ENCODE measurements around the gene TMCO4.

The TMCO4 gene

DNA sequence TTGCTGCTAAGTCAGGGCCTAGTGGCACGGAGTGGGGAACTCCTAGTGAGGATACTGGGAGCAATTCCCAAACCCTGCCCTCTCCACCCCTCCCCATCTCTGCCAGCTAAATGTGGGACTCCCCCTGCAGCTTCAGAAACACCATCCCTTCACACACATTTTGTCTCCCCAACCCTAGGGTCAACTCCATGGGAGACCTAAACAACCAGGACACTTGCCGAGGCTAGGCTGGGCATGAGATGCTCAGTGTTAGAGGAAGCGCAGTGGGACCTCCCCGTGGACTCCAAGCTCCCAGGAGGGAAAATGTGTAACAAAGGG, 13.9 kb upstream of the TMCO4 start (continued):
- TF ChIP-seq, protein P1, sequence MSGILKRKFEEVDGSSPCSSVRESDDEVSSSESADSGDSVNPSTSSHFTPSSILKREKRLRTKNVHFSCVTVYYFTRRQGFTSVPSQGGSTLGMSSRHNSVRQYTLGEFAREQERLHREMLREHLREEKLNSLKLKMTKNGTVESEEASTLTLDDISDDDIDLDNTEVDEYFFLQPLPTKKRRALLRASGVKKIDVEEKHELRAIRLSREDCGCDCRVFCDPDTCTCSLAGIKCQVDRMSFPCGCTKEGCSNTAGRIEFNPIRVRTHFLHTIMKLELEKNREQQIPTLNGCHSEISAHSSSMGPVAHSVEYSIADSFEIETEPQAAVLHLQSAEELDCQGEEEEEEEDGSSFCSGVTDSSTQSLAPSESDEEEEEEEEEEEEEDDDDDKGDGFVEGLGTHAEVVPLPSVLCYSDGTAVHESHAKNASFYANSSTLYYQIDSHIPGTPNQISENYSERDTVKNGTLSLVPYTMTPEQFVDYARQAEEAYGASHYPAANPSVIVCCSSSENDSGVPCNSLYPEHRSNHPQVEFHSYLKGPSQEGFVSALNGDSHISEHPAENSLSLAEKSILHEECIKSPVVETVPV (CRISPR knock-in tag; IDR thresholded peaks at IDR 0.05) = no peak
- no peak for TF ChIP-seq RARB (CRISPR knock-in tag; IDR thresholded peaks at IDR 0.05)
- TF ChIP-seq ESRRG (CRISPR knock-in tag; IDR thresholded peaks at IDR 0.05) = no peak
- TF ChIP-seq, protein P2, sequence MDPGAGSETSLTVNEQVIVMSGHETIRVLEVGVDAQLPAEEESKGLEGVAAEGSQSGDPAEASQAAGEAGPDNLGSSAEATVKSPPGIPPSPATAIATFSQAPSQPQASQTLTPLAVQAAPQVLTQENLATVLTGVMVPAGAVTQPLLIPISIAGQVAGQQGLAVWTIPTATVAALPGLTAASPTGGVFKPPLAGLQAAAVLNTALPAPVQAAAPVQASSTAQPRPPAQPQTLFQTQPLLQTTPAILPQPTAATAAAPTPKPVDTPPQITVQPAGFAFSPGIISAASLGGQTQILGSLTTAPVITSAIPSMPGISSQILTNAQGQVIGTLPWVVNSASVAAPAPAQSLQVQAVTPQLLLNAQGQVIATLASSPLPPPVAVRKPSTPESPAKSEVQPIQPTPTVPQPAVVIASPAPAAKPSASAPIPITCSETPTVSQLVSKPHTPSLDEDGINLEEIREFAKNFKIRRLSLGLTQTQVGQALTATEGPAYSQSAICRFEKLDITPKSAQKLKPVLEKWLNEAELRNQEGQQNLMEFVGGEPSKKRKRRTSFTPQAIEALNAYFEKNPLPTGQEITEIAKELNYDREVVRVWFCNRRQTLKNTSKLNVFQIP (CRISPR knock-in tag; IDR thresholded peaks at IDR 0.05; ENCODE audit: borderline replicate concordance, low read depth) = no peak

DNA sequence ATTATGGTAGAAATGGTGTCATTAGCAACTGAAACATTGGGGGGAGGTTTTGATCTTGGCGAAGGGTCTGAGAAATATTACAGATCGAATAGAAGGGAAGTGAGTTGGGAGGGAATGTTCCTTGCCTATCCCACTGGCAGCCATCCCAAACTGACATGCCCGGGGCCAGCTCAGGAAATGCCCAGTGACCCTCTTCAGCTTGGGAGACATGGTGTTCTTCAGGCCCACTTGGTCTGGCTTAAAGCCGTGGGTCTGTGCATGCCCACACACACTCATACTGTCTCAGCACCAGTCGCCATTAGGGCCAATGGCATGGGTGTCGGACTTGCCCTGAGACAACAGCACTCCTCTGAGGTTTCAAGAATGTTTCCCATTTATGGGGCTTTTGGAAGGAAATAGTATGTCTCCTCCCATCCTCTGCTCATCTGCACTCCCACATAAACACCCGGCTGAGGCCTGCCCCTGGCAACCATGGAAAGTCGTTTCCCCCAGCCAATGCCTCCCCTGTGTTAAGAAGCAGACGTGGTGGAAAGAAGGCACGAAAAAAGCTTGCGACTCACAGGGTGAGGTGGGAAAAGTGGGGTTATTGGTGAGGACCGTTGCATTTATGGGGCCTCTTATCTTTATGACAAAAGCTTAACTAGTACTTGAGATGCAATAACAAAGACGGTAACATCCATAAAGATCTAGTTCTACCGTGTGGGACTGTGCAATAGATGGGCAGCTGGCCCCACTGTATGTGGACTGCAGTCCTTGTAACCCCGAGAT, 13.3 kb upstream of the TMCO4 start:
- no peak for ATAC-seq
- TF ChIP-seq TCF4 (CRISPR knock-in tag; IDR thresholded peaks at IDR 0.05; ENCODE audit: borderline replicate concordance) (no peak), CSDC2 (CRISPR knock-in tag; IDR thresholded peaks at IDR 0.05) (no peak), TOX (CRISPR knock-in tag; IDR thresholded peaks at IDR 0.05; ENCODE audit: borderline replicate concordance) (no peak), RARB (CRISPR knock-in tag; IDR thresholded peaks at IDR 0.05) (no peak), OSR1 (CRISPR knock-in tag; IDR thresholded peaks at IDR 0.05) (no peak), ESRRG (CRISPR knock-in tag; IDR thresholded peaks at IDR 0.05) (no peak), ISL1 (CRISPR knock-in tag; IDR thresholded peaks at IDR 0.05) (no peak), ZNF8 (CRISPR knock-in tag; IDR thresholded peaks at IDR 0.05) (no peak)
- TF ChIP-seq, protein P2 (CRISPR knock-in tag; IDR thresholded peaks at IDR 0.05; ENCODE audit: borderline replicate concordance, low read depth) = no peak
- TF ChIP-seq, protein P1 (CRISPR knock-in tag; IDR thresholded peaks at IDR 0.05) = no peak

DNA sequence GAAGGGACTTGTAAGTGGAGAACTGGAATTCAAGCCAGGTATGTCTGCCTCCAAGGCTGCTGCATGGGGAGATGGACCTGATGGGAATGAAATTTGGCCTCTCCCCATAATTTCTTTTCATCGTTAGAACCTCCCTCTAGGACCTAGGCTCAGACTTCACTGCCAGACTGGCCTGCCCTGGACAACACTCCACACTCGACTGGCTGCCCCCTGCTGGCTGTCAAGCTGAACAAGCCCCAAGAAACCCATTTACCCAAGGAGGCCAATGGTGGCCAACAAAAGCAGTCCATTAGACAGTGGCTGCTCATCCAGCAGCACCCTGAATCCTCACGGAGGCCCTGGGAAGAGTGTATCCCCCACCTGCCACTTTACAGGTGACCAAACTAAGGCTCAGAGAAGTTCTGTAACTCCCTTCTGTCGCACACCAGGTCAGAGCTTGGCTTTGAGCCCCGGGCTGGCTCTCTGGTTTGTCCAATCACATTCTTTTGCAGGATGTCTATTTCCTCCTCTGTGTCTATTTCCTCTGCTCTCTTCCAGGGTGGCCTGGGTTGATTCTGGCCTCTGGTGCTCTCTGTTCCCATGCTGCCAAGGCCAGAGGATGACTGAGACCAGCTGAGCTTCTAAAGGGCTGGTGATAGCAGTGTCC, 11.6 kb upstream of the TMCO4 start:
- ATAC-seq = peak; percentile 96
- TF ChIP-seq PPARA (CRISPR knock-in tag; IDR thresholded peaks at IDR 0.05; ENCODE audit: borderline replicate concordance) (no peak), TCF4 (CRISPR knock-in tag; IDR thresholded peaks at IDR 0.05; ENCODE audit: borderline replicate concordance) (no peak), ZNF565 (CRISPR knock-in tag; conservative IDR thresholded peaks at IDR 0.05; ENCODE audit: low read depth) (no peak), ZFP30 (CRISPR knock-in tag; IDR thresholded peaks at IDR 0.05) (no peak), OSR1 (CRISPR knock-in tag; IDR thresholded peaks at IDR 0.05) (no peak), SNAI2 (CRISPR knock-in tag; IDR thresholded peaks at IDR 0.05) (no peak), BACH2 (CRISPR knock-in tag; IDR thresholded peaks at IDR 0.05; ENCODE audit: borderline replicate concordance) (no peak), ZC3H10 (CRISPR knock-in tag; IDR thresholded peaks at IDR 0.05) (no peak), ESRRG (CRISPR knock-in tag; IDR thresholded peaks at IDR 0.05) (no peak), ISL1 (CRISPR knock-in tag; IDR thresholded peaks at IDR 0.05) (no peak)
- TF ChIP-seq, protein P1 (CRISPR knock-in tag; IDR thresholded peaks at IDR 0.05) = no peak

DNA sequence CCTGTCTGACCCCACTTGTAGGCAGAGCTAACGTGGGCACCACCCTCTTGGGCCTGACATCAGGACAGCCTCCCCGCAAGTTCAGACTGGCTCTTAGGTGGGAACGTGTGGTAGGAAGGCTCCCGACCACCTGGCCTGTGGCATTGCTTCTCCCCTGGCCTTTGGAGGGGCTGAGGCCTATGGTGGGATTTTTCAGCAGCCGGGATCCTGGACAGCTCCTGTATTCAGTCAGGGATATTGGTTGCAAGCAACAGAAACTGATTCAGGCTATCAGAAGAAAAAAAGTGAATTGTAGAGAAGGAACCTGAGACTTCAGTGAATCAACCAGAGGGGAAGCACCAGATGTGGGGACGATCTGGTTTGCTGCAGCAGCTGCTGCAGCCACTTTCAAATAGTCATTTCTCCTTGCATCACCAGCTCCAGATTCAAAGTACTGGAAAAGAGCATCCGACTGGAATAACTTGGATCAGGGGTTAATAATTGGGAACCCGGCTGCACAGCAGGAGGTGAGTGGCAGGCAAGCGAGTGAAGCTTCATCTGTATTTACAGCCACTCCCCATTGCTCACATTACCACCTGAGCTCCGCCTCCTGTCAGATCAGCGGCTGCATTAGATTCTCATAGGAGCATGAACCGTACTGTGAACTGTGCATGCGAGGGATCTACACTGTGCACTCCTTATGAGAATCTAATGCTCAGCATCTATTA, 9.5 kb upstream of the TMCO4 start:
- ATAC-seq = no peak
- no peak for TF ChIP-seq PPARA (CRISPR knock-in tag; IDR thresholded peaks at IDR 0.05; ENCODE audit: borderline replicate concordance)
- no peak for TF ChIP-seq RARB (CRISPR knock-in tag; IDR thresholded peaks at IDR 0.05)
- TF ChIP-seq TCF4 (CRISPR knock-in tag; IDR thresholded peaks at IDR 0.05; ENCODE audit: borderline replicate concordance) = no peak
- TF ChIP-seq ZNF565 (CRISPR knock-in tag; conservative IDR thresholded peaks at IDR 0.05; ENCODE audit: low read depth) = no peak
- TF ChIP-seq ISL1 (CRISPR knock-in tag; IDR thresholded peaks at IDR 0.05) = no peak
